Mesenteric fat pad (tissue), 1 donor: ENCODE data around the gene PPFIBP2. TPM values are rescaled to one million over a fixed set of nuclear protein-coding genes. Genes with fewer than 3 reads are reported as not detected.
A peak's percentile ranks its signal among the peaks of the same experiment; 100 is the strongest.

Experiments
- DNase-seq: peaks from one replicate; pipeline ENCODE4 v3.0.0-alpha.2; 2020; ENCODE audit warnings: low spot score
- total RNA-seq: library from RNA; stranded (reverse); fragmentation: NEBNext Ultra II Directional; extraction: Animal tissue kit (Norgen Biotek cat#: 25700); gene quantifications from one replicate; pipeline ENCODE4 v1.2.1, GENCODE V29; 2021
- donor health status: DM: yes; HTN: yes; CAD: no.

Gene PPFIBP2
- total RNA-seq, 1 donor from 2014 or later = 37.5 TPM

GRCh38 chr11:7524462-7525235 is 10.8 kb downstream of the PPFIBP2 start:
- DNase-seq = peak; percentile 80

GRCh38 chr11:7525424-7525823 is 11.6 kb downstream of the PPFIBP2 start:
- peak; percentile 43 for DNase-seq

- DNase-seq = no peak
These were observed 13.2 kb downstream of the PPFIBP2 start for GRCh38 chr11:7527029-7527428.

GRCh38 chr11:7528514-7529049 is 14.8 kb downstream of the PPFIBP2 start:
- no peak for DNase-seq

GRCh38 chr11:7530013-7530640 is 16.3 kb downstream of the PPFIBP2 start:
- no peak for DNase-seq

GRCh38 chr11:7531011-7531410 is 17.2 kb downstream of the PPFIBP2 start:
- no peak for DNase-seq

GRCh38 chr11:7532405-7533145 is 18.8 kb downstream of the PPFIBP2 start:
- DNase-seq = no peak

GRCh38 chr11:7533199-7534041 is 19.6 kb downstream of the PPFIBP2 start:
- no peak for DNase-seq

GRCh38 chr11:7534042-7534378 is 20.2 kb downstream of the PPFIBP2 start:
- no peak for DNase-seq

- no peak for DNase-seq
These were observed 22.3 kb downstream of the PPFIBP2 start for GRCh38 chr11:7536100-7536499.

GRCh38 chr11:7537265-7537664 is 23.5 kb downstream of the PPFIBP2 start:
- no peak for DNase-seq

- no peak for DNase-seq
These were observed 24.2 kb downstream of the PPFIBP2 start for GRCh38 chr11:7538031-7538430.

GRCh38 chr11:7538466-7539454 is 25.0 kb downstream of the PPFIBP2 start:
- no peak for DNase-seq

GRCh38 chr11:7540830-7541555 is 27.2 kb downstream of the PPFIBP2 start:
- no peak for DNase-seq

- no peak for DNase-seq
These were observed 29.5 kb downstream of the PPFIBP2 start for GRCh38 chr11:7543302-7543701.

- no peak for DNase-seq
These were observed 30.2 kb downstream of the PPFIBP2 start for GRCh38 chr11:7544021-7544420.

- no peak for DNase-seq
These were observed 31.8 kb downstream of the PPFIBP2 start for GRCh38 chr11:7545611-7546010.

GRCh38 chr11:7546324-7546791 is 32.6 kb downstream of the PPFIBP2 start:
- no peak for DNase-seq

- no peak for DNase-seq
These were observed 33.9 kb downstream of the PPFIBP2 start for GRCh38 chr11:7547687-7548086.
